HG02763 (cell line): ENCODE results near the gene RAB1B.

Source experiments
- ATAC-seq: cut with Tn5 transposase; IDR thresholded peaks from one replicate; pipeline ENCODE4 v1.9.1; 2021; ENCODE audit warnings: mild to moderate bottlenecking, moderate library complexity; ENCODE audit not compliant: unreplicated experiment

RAB1B gene

GRCh38 chr11:66282468-66283455, 14.3 kb downstream of the RAB1B start:
- peak; percentile 74 for ATAC-seq

GRCh38 chr11:66283461-66284105, 15.1 kb downstream of the RAB1B start:
- no peak for ATAC-seq

- no peak for ATAC-seq
These were observed 16.2 kb downstream of the RAB1B start for GRCh38 chr11:66284526-66285078.

- ATAC-seq, result no peak
These were observed 17.0 kb downstream of the RAB1B start for GRCh38 chr11:66285250-66285947.

GRCh38 chr11:66286699-66287098, 18.3 kb downstream of the RAB1B start:
- ATAC-seq, result no peak

GRCh38 chr11:66287211-66287888, 18.9 kb downstream of the RAB1B start:
- no peak for ATAC-seq

- ATAC-seq, result no peak
These were observed 19.6 kb downstream of the RAB1B start for GRCh38 chr11:66287889-66288670.

- peak; percentile 88 for ATAC-seq
These were observed 20.5 kb downstream of the RAB1B start, which contains the start of gene YIF1A for GRCh38 chr11:66288671-66289547. Gene YIF1A, minus strand, starts transcription at chr11:66289143. Its CDS starts 158 bp downstream, at chr11:66288985.

GRCh38 chr11:66289548-66290329, 21.3 kb downstream of the RAB1B start:
- peak; percentile 37 for ATAC-seq

GRCh38 chr11:66290330-66290621, 21.8 kb downstream of the RAB1B start:
- ATAC-seq, result no peak

GRCh38 chr11:66291303-66291705, 22.9 kb downstream of the RAB1B start:
- no peak for ATAC-seq

- ATAC-seq, result no peak
These were observed 23.5 kb downstream of the RAB1B start, which contains the start of gene TMEM151A for GRCh38 chr11:66291706-66292542. Gene TMEM151A, plus strand, starts transcription at chr11:66291894. Its CDS starts 120 bp downstream, at chr11:66292014.

- no peak for ATAC-seq
These were observed 24.3 kb downstream of the RAB1B start for GRCh38 chr11:66292543-66293332.

GRCh38 chr11:66293352-66293751, 24.9 kb downstream of the RAB1B start:
- ATAC-seq, result no peak

GRCh38 chr11:66293777-66294625, 25.6 kb downstream of the RAB1B start:
- no peak for ATAC-seq
